Measurements from ENCODE around the gene ABHD12. TPM values are rescaled to one million over a fixed set of nuclear protein-coding genes. Genes with fewer than 3 reads are reported as not detected.

ABHD12 gene
- polyA plus RNA-seq, 4 donors, result 28.0 to 93.9 (median 54.9) TPM

- peaks cover 0 to 1% (median 0%) of the 10 kb centered on the region in 3 donors for H3K4me1 ChIP-seq (ENCODE audit: control insufficient read depth in 3 of 3, insufficient read depth in 2 of 3, low read depth in 1 of 3, low read length in 2 of 3)
- no peaks in the 10 kb centered on the region for H3K9me3 ChIP-seq (ENCODE audit: control insufficient read depth in 2 of 2, insufficient read depth in 1 of 2, low read depth in 1 of 2, low read length in 1 of 2)
- no peak for FAIRE-seq
- H3K36me3 ChIP-seq (ENCODE audit: control insufficient read depth in 3 of 3, insufficient read depth in 2 of 3, low read depth in 1 of 3, low read length in 3 of 3), result peaks cover 0 to 84% (median 3%) of the 10 kb centered on the region in 3 donors
- WGBS, 3 donors, result 84 to 85% (median 84%) methylated on average over 24 of the region's 24 CpGs
- DNase-seq, result peak; percentile 34 to 56
- H3K4me3 ChIP-seq (ENCODE audit: low read depth in 1 of 3, low read length in 3 of 3), result no peak overlapping the region
- H3K27ac ChIP-seq (ENCODE audit: low read depth in 1 of 3, low read length in 2 of 3), result peak overlapping the region in 2 of 3 donors; percentile 17 to 74
- no peaks in the 10 kb centered on the region for H3K27me3 ChIP-seq (ENCODE audit: control insufficient read depth in 3 of 3, insufficient read depth in 3 of 3, low read length in 3 of 3)
Measured at GRCh38 chr20:25296094-25297093, 94.2 kb downstream of the ABHD12 start.

GRCh38 chr20:25295386-25296093 is 95.1 kb downstream of the ABHD12 start:
- H3K27ac ChIP-seq (ENCODE audit: low read depth in 1 of 3, low read length in 2 of 3), result peak overlapping the region in 2 of 3 donors; percentile 17 to 59
- WGBS, 3 donors, result 33 to 54% (median 49%) methylated on average over 10 of the region's 10 CpGs
- H3K36me3 ChIP-seq (ENCODE audit: control insufficient read depth in 3 of 3, insufficient read depth in 2 of 3, low read depth in 1 of 3, low read length in 3 of 3), result peaks cover 3 to 83% (median 3%) of the 10 kb centered on the region in 3 donors
- DNase-seq, result peak; percentile 42 to 69
- no peaks in the 10 kb centered on the region for H3K9me3 ChIP-seq (ENCODE audit: control insufficient read depth in 2 of 2, insufficient read depth in 1 of 2, low read depth in 1 of 2, low read length in 1 of 2)
- no peaks in the 10 kb centered on the region for H3K27me3 ChIP-seq (ENCODE audit: control insufficient read depth in 3 of 3, insufficient read depth in 3 of 3, low read length in 3 of 3)
- H3K4me1 ChIP-seq (ENCODE audit: control insufficient read depth in 3 of 3, insufficient read depth in 2 of 3, low read depth in 1 of 3, low read length in 2 of 3), result peaks cover 0 to 1% (median 0%) of the 10 kb centered on the region in 3 donors
- FAIRE-seq, result no peak
- no peak overlapping the region for H3K4me3 ChIP-seq (ENCODE audit: low read depth in 1 of 3, low read length in 3 of 3)

- Histone ChIP-seq H3K36me3 (ENCODE audit: control insufficient read depth in 3 of 3, insufficient read depth in 2 of 3, low read depth in 1 of 3, low read length in 3 of 3) (peaks cover 3 to 84% (median 4%) of the 10 kb centered on the region in 3 donors), H3K4me3 (ENCODE audit: low read depth in 1 of 3, low read length in 3 of 3) (no peak overlapping the region), H3K9me3 (ENCODE audit: control insufficient read depth in 2 of 2, insufficient read depth in 1 of 2, low read depth in 1 of 2, low read length in 1 of 2) (no peaks in the 10 kb centered on the region), H3K27me3 (ENCODE audit: control insufficient read depth in 3 of 3, insufficient read depth in 3 of 3, low read length in 3 of 3) (no peaks in the 10 kb centered on the region), H3K4me1 (ENCODE audit: control insufficient read depth in 3 of 3, insufficient read depth in 2 of 3, low read depth in 1 of 3, low read length in 2 of 3) (peaks cover 0 to 1% (median 0%) of the 10 kb centered on the region in 3 donors), H3K27ac (ENCODE audit: low read depth in 1 of 3, low read length in 2 of 3) (peak overlapping the region in 1 of 3 donors; percentile 59)
- 55 to 58% (median 58%) methylated on average over 22 of the region's 22 CpGs for WGBS, 3 donors
- FAIRE-seq (no peak), DNase-seq (peak; percentile 27 to 66)
Measured at GRCh38 chr20:25294459-25295385, 95.9 kb downstream of the ABHD12 start.

GRCh38 chr20:25293910-25294458 is 96.7 kb downstream of the ABHD12 start:
- Histone ChIP-seq H3K4me1 (ENCODE audit: control insufficient read depth in 3 of 3, insufficient read depth in 2 of 3, low read depth in 1 of 3, low read length in 2 of 3) (peaks cover 0 to 1% (median 0%) of the 10 kb centered on the region in 3 donors), H3K27me3 (ENCODE audit: control insufficient read depth in 3 of 3, insufficient read depth in 3 of 3, low read length in 3 of 3) (no peaks in the 10 kb centered on the region), H3K27ac (ENCODE audit: low read depth in 1 of 3, low read length in 2 of 3) (peak overlapping the region in 1 of 3 donors; percentile 59), H3K9me3 (ENCODE audit: control insufficient read depth in 2 of 2, insufficient read depth in 1 of 2, low read depth in 1 of 2, low read length in 1 of 2) (no peaks in the 10 kb centered on the region), H3K4me3 (ENCODE audit: low read depth in 1 of 3, low read length in 3 of 3) (no peak overlapping the region), H3K36me3 (ENCODE audit: control insufficient read depth in 3 of 3, insufficient read depth in 2 of 3, low read depth in 1 of 3, low read length in 3 of 3) (peaks cover 3 to 82% (median 5%) of the 10 kb centered on the region in 3 donors)
- DNase-seq, result no peak
- WGBS, 3 donors, result 88 to 93% (median 90%) methylated on average over 12 to 13 of the region's 13 CpGs
- FAIRE-seq, result no peak

- WGBS, 3 donors, result 84 to 87% (median 87%) methylated on average over 10 of the region's 10 CpGs
- H3K36me3 ChIP-seq (ENCODE audit: control insufficient read depth in 3 of 3, insufficient read depth in 2 of 3, low read depth in 1 of 3, low read length in 3 of 3), result peaks cover 4 to 82% (median 5%) of the 10 kb centered on the region in 3 donors
- H3K4me3 ChIP-seq (ENCODE audit: low read depth in 1 of 3, low read length in 3 of 3), result no peak overlapping the region
- H3K27me3 ChIP-seq (ENCODE audit: control insufficient read depth in 3 of 3, insufficient read depth in 3 of 3, low read length in 3 of 3), result no peaks in the 10 kb centered on the region
- FAIRE-seq (no peak), DNase-seq (no peak)
- H3K9me3 ChIP-seq (ENCODE audit: control insufficient read depth in 2 of 2, insufficient read depth in 1 of 2, low read depth in 1 of 2, low read length in 1 of 2), result no peaks in the 10 kb centered on the region
- peaks cover 0 to 1% (median 0%) of the 10 kb centered on the region in 3 donors for H3K4me1 ChIP-seq (ENCODE audit: control insufficient read depth in 3 of 3, insufficient read depth in 2 of 3, low read depth in 1 of 3, low read length in 2 of 3)
- no peak overlapping the region for H3K27ac ChIP-seq (ENCODE audit: low read depth in 1 of 3, low read length in 2 of 3)
Measured at GRCh38 chr20:25293507-25293906, 97.1 kb downstream of the ABHD12 start.

- FAIRE-seq (no peak), DNase-seq (no peak)
- H3K4me3 ChIP-seq (ENCODE audit: low read depth in 1 of 3, low read length in 3 of 3), result no peak overlapping the region
- WGBS, 3 donors, result 89 to 96% (median 94%) methylated on average over 32 to 35 of the region's 35 CpGs
- H3K9me3 ChIP-seq (ENCODE audit: control insufficient read depth in 2 of 2, insufficient read depth in 1 of 2, low read depth in 1 of 2, low read length in 1 of 2), result no peaks in the 10 kb centered on the region
- H3K27ac ChIP-seq (ENCODE audit: low read depth in 1 of 3, low read length in 2 of 3), result no peak overlapping the region
- peaks cover 7 to 85% (median 8%) of the 10 kb centered on the region in 3 donors for H3K36me3 ChIP-seq (ENCODE audit: control insufficient read depth in 3 of 3, insufficient read depth in 2 of 3, low read depth in 1 of 3, low read length in 3 of 3)
- H3K27me3 ChIP-seq (ENCODE audit: control insufficient read depth in 3 of 3, insufficient read depth in 3 of 3, low read length in 3 of 3), result no peaks in the 10 kb centered on the region
- H3K4me1 ChIP-seq (ENCODE audit: control insufficient read depth in 3 of 3, insufficient read depth in 2 of 3, low read depth in 1 of 3, low read length in 2 of 3), result peaks cover 0 to 1% (median 0%) of the 10 kb centered on the region in 3 donors
Measured at GRCh38 chr20:25292176-25292891, 98.3 kb downstream of the ABHD12 start.

GRCh38 chr20:25291432-25292133 is 99.1 kb downstream of the ABHD12 start:
- H3K4me3 ChIP-seq (ENCODE audit: low read depth in 1 of 3, low read length in 3 of 3), result no peak overlapping the region
- no peak overlapping the region for H3K27ac ChIP-seq (ENCODE audit: low read depth in 1 of 3, low read length in 2 of 3)
- no peaks in the 10 kb centered on the region for H3K27me3 ChIP-seq (ENCODE audit: control insufficient read depth in 3 of 3, insufficient read depth in 3 of 3, low read length in 3 of 3)
- FAIRE-seq (no peak), DNase-seq (no peak)
- H3K36me3 ChIP-seq (ENCODE audit: control insufficient read depth in 3 of 3, insufficient read depth in 2 of 3, low read depth in 1 of 3, low read length in 3 of 3), result peaks cover 8 to 87% (median 12%) of the 10 kb centered on the region in 3 donors
- 90 to 94% (median 93%) methylated on average over 23 to 26 of the region's 26 CpGs for WGBS, 3 donors
- H3K9me3 ChIP-seq (ENCODE audit: control insufficient read depth in 2 of 2, insufficient read depth in 1 of 2, low read depth in 1 of 2, low read length in 1 of 2), result no peaks in the 10 kb centered on the region
- peaks cover 0 to 1% (median 0%) of the 10 kb centered on the region in 3 donors for H3K4me1 ChIP-seq (ENCODE audit: control insufficient read depth in 3 of 3, insufficient read depth in 2 of 3, low read depth in 1 of 3, low read length in 2 of 3)
